ENCODE data around the gene RAB40B.
"Not testable (repeated sequence)": the region's sequence is repeated elsewhere in the genome, so short reads cannot be mapped to it uniquely, and the experiment has no call there.

RAB40B gene, protein sequence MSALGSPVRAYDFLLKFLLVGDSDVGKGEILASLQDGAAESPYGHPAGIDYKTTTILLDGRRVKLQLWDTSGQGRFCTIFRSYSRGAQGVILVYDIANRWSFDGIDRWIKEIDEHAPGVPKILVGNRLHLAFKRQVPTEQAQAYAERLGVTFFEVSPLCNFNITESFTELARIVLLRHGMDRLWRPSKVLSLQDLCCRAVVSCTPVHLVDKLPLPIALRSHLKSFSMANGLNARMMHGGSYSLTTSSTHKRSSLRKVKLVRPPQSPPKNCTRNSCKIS

DNA sequence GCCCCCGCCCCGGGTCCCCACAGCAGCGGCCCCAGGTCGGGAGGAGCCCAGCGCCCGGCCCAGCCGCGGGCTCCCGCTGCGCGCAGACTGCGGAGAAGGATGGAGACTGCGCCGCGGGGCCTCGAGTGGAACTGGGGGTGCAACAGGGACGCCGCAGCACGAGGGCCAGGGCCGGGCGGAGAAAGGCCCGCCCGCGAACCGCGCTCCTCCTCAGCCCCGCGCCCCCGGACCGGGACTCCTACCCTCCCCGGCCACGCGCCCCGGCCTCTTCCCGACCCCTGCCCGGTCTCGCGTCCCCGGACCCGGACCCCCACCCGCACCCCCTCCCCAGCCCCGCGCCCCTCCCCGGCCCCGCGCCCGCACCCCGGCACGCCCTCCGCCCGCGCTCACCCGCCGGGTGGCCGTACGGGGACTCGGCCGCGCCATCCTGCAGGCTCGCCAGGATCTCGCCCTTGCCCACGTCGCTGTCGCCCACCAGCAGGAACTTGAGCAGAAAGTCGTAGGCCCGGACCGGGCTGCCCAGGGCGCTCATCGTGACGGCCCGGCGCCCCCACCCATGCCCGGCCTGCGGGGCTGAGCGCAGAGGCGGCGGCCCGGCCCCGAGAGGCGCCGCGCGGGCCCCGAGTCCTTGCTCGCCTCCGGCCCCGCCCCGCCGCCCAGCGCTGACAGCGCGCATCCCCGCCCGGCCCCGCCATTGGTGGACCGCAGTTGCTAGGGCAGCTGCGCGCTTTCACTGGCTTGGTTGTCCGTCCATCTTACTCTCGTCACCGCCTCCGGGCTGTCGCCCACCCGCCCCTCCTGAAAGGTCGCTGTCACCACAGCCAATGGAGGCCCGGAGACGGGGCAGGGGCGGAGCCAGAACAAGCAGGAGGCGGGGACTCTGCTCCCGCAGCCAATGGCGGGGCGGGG is at the start of gene RAB40B:
RAB40B (minus strand) TSS at position 634 of the 909 bp plus-strand sequence; CDS start at position 532, 102 bp downstream.
- DNase-seq (ENCODE audit: low spot score) = peak; percentile 100

DNA sequence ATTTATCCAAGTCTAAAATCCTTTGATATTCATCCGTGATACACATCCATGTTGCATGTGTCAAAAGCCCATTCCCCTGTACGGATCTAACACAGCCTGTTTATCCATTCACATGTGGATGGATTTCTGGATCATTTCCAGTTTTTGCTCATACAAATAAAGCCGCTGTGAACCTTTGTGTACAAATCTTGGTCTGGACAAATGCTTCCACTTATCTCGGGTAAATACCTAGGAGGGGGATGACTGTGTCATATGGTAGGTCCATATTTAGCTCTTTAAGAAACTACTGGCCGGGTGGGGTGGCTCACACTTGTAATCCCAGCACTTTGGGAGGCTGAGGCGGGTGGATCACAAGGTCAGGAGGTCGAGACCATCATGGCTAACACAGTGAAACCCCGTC is 47.0 kb upstream of the RAB40B start:
- DNase-seq (ENCODE audit: low spot score) = no peak

DNA sequence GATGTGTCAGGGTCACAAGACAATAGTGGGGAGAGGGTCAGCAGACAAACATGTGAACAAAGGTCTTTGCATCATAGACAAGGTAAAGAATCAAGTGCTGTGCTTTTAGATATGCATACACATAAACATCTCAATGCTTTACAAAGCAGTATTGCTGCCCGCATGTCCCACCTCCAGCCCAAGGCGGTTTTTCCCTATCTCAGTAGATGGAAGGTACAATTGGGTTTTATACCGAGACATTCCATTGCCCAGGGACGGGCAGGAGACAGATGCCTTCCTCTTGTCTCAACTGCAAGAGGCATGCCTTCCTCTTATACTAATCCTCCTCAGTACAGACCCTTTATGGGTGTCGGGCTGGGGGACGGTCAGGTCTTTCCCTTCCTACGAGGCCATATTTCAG is 46.2 kb upstream of the RAB40B start:
- DNase-seq (ENCODE audit: low spot score) = not testable (repeated sequence)

DNA sequence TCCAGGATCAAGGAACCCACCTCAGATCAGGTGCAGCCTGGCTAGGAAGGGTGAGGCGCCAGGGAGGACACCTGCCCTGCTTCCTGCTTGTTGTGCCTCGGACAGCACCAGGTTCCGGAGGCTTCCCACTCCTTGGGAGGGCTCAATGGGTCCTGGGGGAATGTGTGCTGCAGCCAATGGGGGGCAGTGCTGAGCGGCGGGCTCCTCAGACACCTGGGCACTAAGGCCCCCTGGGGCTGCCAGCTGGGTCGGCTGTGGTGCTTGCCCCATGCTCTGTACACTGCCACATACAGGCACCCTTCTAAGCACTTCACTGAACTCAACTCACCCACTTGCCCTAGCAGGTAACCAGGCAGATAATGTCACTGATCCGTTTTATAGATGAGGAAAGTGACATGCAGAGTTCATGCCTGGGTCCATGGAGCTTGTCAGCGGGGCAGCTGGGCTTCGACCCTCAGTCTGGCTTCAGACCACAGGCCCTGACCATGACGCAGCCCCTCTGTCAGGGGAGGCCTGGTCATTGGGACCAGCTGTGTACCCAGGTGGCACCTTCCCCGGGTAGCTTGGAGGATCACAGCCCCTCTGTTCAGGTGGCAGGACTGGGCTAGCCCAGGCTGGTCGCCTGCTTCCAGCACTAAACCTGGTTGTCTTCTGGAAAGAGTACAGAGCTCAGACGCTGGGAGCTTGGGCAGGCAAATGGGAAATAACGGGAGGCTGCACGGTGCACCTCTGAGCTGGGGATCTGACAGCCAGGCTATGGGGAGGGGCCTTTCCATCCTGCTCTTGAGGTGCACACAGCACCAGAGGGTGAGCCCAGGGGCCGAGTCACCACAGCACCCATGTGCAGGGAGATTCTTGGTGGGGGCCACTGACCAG is 45.1 kb upstream of the RAB40B start:
- no peak for DNase-seq (ENCODE audit: low spot score)

DNA sequence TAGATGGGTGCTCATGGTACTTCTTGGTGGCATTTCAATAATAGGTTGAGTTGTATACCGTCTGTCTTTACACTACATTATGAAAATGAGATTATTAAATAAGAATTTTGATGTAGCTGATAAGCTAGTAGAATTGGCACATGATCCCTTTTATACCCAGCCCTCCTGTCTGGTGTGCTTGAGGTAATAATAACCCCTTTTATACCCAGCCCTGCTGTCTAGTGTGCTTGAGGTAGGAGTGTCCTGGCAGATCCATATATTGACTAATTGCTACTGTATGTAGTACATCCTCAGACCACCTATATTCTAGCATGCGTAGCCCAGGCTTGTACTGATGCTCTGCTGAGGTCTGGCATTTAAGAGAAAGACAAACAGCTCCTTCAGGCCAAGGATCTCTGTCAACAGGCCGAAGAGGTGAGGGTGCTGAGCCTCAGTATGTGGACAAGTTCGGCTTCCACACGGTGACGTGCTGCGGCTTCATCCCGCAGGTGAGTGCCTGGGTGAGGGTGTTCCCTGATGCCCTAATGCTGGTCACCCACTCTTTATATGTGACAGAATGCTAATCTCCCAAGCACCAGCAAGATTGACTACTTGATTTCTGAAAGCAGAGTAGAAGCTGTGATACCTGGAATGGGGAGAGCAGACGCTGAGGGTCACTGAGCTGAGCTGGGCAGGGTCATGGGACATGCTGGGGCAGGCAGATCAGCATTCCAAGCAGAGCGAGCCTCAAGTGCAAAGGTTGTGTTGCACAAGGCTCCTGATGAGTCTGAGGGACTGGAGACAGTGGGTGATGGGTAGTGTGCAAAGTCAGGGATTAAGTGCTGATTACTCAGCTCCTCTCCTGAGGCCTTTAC is 42.6 kb upstream of the RAB40B start:
- no peak for DNase-seq (ENCODE audit: low spot score)

DNA sequence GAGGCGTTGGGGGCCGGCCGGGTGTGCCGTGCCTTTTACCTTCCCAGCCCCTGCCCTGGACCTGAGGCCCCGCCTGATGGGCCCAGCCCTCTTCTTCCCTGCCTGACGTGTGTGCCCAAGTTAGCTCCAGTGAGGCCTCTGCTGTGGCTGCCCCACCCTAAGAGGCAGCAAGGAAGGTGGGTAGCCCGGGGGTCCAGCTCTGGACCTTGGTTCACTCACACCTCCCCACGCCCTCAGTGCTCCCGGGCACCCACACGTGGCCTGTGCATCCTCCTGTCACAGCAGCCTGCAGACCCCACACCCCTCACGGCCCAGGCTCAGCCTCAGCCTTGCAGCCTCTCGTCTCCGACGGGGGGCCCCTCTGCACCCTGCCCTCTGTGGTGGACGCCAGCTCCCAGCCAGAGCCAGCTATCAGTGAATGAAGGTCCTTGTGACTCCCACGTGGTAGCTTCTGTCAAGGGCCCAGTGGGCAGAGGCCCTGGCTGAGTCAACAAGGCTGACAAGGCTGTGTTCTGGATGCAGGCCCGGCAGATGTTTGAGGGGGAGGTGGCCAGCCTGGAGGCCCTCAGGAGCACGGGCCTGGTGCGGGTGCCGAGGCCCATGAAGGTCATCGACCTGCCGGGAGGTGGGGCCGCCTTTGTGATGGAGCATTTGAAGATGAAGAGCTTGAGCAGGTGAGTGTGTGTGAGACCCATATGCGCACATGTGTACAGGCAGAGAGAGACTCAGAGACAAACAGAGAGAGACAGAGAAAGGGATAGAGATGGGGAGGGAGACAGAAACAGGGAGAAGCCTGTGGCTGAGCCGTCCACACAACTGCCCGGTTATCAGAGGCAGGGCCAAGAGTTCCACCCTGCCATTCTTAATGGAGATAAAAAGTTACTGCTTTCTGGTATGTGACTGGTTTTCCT is 39.7 kb upstream of the RAB40B start:
- DNase-seq (ENCODE audit: low spot score) = no peak

DNA sequence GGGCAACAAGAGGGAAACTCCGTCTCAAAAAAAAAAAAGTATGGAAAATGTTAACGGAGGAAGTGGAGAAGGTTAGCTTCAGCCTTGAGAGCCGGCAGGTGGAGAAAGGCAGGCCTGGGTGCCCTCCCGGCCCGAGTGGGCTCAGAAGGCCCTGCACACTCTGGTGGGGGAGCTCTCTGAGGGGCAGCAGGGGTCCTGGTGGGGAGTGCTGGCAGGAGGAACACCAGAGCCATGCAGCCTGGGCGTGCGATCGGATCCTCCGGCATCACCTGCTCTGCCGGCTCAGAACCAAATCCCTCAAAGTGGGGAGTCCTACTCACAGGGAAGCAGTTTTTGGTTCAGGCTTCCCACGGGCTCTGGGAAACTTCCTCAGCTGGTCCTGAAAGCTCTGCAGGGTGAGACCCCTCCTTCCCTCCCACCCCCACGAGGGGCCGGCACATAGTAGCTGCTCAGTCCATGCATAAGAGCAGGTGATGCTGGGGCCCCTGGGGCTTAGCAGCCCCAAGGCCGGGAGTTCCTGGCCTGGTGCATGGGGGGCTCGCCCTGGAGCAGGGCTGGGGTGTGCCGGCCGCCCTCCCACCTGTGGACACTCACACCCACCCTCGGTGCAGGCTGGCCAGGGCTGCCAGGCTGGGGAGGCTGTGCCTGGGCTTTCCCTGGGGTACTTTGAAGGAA is 38.1 kb upstream of the RAB40B start:
- DNase-seq (ENCODE audit: low spot score) = no peak

DNA sequence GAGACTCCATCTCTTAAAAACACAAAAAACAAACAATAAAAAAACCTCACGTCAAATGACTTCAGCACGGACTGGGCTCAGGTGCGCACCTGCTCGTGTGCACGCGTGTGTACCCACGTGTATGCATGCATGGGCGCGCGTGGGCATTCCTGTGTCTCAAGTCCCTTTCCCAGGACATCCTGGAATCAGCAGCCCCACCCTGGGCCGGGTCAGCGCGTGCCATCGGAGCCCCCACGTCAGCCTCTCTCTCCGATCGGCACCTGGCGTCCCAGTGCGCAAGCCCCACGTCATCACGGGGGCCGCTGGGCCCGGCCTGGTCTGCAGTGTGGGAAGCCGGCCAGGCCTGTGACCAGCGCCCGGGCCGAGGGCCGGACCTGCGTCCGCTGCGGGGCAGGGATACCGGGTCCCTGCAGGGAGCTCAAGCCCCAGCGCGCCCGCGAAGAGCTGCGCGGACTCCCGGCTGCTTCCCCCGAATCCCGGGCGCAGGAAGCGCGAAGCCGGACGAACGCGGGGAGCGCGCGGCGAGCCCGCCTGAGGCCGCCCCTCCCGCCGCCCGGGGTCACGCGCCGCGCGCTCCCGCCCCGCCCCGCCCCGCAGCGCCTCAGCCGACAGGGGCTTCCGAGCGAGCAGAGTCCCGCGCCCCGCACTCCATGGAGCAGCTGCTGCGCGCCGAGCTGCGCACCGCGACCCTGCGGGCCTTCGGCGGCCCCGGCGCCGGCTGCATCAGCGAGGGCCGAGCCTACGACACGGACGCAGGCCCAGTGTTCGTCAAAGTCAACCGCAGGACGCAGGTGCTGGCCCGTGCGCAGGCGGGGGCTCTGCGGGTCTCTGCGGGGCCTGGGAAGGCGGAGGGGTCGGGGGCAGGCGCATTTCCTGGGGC is 36.7 kb upstream of the RAB40B start, which contains the start of gene FN3K:
FN3K (plus strand) TSS at position 629 of the 880 bp plus-strand sequence; CDS start at position 651, 22 bp downstream.
- peak; percentile 80 for DNase-seq (ENCODE audit: low spot score)

DNA sequence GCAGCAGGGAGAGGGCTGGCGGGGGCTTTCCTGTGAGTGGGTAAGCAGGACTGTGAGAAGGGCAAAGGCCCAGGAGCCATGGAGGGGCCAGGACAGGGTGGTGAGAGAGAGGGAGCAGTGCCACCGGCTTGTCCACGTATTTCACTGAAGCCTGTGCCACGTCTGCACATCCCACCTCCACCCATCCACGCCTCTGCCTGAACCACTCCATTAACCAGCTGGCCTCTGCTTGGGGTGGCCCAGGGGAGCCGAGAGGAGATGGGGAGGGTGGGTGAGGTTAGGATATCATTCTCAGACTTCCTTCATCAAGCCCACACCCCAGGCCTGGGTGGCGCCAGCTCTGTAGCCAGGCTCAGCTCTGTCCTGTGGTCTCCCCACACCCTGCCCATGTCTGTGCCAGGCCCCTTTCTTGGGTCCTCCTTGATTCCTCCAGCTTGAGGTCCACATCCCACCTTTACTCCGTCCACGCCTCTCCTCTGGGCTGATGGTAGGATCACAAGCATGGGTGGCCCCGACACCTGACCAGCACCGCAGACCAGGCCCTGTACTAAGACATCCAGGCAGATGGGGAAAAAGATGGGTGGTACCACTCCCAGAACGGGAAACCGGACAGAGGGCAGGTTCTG is 33.7 kb upstream of the RAB40B start:
- DNase-seq (ENCODE audit: low spot score) = no peak

DNA sequence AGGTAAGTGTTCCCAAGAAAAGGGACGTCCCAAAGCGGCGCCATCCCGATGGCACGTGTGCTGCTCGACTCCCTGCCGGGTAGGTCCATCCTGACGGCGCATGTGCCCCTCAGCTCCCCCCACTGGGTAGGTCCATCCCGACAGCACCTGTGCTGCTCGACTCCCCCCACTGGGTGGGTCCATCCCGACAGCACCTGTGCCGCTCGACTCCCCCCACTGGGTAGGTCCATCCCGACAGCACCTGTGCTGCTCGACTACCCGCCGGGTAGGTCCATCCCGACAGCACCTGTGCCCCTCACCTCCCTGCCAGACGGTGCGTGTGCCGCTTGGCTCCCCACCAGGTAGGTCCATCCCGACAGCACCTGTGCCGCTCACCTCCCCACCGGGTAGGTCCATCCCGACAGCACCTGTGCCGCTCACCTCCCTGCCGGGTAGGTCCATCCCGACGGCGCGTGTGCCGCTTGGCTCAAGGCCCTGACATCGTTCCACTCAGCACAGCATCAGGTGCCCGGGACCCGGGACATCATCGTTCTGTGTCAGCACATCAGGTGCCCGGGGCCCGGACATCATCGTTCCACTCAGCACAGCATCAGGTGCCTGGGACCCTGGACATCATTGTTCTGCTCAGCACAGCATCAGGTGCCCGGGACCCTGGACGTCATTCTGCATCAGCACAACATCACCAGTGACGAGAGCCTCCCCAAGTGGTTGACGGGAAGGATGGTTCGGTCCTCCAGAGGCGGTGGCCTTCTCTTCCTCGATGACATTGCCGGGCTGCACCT is 31.2 kb upstream of the RAB40B start:
- DNase-seq (ENCODE audit: low spot score) = no peak

DNA sequence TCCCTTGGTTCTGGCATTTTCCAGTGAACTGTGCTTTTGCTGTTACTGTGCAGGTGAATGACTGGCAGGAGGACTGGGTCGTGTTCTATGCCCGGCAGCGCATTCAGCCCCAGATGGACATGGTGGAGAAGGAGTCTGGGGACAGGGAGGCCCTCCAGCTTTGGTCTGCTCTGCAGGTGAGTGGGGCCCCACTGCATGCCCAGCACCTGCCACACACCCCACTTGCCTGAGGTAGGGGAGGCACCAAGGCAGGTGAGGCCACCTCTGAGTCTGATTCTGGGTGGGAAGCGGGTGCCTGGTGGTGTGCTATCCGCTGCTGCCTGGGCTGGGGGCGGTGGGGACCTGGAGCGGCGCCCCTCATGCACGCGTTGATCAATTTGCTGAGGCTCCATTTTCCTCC is 27.9 kb upstream of the RAB40B start:
- DNase-seq (ENCODE audit: low spot score) = no peak

DNA sequence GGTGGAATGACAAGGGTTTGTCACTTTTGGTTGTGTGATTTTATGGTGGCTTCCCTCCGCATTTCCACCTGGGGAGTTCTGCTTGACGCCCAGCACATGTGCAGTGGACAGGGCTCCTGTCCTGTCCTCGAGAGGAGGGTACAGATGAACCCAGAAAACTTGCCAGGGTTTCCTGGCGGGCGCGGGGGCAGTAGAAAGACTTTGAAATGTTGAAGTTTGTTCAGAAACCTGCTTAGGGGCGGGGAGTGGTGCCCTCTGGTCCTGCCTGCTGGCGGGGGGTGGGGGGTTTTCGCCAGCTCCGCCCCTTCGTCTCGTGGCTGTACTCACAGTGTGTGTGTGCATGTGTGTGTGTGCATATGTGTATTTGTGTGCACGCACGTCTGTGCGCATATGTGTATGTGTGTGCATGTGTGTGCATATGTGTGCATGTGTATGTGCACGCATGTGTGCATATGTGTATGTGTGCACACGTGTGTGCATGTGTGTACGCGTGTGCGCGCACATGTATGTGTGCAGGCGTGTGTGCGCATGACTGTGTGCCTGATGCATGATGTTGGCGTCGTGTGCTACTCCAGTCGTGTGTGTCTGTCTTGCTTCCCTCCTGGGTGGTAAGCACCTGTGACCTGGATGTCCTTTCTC is 24.8 kb upstream of the RAB40B start:
- DNase-seq (ENCODE audit: low spot score) = no peak

DNA sequence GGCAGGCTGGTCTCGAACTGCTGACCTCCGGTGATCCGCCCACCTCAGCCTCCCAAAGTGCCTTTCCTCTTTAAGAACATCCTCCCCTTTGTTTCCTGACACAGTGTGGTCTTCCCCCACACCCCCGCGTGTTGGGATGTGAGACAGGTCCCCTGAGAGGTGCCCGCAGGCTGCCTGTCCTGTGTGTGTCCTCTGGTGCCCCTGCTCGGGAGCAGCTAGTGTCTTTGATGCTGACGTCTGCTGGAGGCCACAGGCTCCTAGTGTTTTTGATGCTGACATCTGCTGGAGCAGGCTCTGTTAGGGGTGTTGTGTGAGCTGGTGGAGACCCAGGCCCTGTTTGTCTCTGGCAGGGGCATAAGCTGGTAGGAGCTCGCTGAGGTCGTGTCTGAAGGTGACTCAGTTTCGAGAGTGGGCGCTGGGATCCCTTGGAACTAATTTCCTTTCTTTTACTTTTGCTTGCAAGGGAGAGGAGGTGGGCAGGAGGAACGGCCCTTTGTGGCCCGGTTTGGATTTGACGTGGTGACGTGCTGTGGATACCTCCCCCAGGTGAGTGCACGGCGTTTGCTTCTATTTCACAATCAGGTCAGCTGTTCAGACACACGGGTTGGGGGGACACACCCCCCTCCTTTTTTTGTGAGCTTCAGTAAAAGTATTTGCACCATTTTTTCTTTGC is 24.0 kb upstream of the RAB40B start:
- no peak for DNase-seq (ENCODE audit: low spot score)

DNA sequence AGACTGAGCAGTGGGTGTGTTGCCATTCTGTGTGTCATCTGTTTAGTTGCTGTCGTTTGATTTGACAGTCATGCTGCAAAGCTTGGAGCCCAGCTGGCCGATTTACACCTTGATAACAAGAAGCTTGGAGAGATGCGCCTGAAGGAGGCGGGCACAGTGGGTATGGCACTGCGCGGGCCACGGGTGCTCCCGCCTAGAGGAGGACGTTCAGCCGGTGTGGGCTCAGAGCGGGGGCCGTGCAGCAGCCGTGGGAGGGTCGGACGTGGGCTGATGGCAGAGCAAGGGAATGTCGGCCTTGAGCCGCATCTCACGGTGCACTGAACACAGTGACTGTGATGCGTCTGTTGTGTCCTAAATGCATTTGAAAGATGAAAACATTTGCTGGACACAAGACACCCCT is 21.7 kb upstream of the RAB40B start:
- DNase-seq (ENCODE audit: low spot score) = no peak

DNA sequence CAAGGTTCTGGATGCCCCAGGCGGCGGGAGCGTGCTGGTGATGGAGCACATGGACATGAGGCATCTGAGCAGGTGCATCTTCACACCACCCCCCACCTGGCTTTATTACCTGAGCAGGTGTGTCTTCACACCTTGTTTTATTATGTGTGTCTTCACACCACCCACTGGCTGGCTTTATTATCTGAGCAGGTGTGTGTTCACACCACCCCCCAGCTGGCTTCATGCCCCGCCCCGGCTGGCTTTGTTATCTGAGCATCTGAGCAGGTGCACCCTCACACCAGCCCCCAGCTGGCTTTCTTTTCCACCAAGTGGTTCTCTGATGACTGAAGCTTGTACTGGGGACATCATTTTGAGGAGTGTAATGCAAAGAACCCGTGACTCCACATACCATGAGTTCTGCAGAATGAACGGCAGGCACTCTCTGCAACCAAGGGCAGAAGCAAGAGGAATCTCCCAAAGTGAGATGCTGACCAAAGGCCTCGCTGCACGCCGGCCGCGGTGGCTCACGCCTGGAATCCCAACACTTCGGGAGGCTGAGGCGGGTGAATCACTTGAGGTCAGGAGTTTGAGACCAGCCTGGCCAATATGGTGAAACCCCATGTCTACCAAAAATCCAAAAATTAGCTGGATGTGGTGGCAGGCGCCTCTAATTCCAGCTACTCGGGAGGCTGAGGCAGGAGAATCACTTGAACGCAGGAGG is 20.6 kb upstream of the RAB40B start:
- DNase-seq (ENCODE audit: low spot score) = no peak
